ENCODE data around the gene FRK.
"Not testable (repeated sequence)": the region's sequence is repeated elsewhere in the genome, so short reads cannot be mapped to it uniquely, and the experiment has no call there.

FRK gene

GRCh38 chr6:116055513-116055912, 5.2 kb downstream of the FRK start:
- Histone ChIP-seq H3K27me3 (ENCODE audit: control insufficient read depth, insufficient read depth, low read length) (no peaks in the 10 kb centered on the region), H3K9ac (ENCODE audit: low read depth, low read length) (no peak overlapping the region), H3K27ac (ENCODE audit: low read depth, low read length) (no peak overlapping the region), H3K9me3 (ENCODE audit: control insufficient read depth, insufficient read depth, low read length) (no peaks in the 10 kb centered on the region), H3K4me1 (ENCODE audit: control insufficient read depth, insufficient read depth, low read length) (no peaks in the 10 kb centered on the region; the same call in 1 of the 2 replicates), H3K36me3 (ENCODE audit: control insufficient read depth, insufficient read depth, low read length) (no peaks in the 10 kb centered on the region), H3K4me3 (ENCODE audit: low read depth, low read length) (no peak overlapping the region)

GRCh38 chr6:116051244-116051643, 9.4 kb downstream of the FRK start:
- no peaks in the 10 kb centered on the region for H3K36me3 ChIP-seq (ENCODE audit: control insufficient read depth, insufficient read depth, low read length)
- no peak overlapping the region for H3K9ac ChIP-seq (ENCODE audit: low read depth, low read length)
- H3K27me3 ChIP-seq (ENCODE audit: control insufficient read depth, insufficient read depth, low read length) = no peaks in the 10 kb centered on the region
- H3K4me3 ChIP-seq (ENCODE audit: low read depth, low read length) = no peak overlapping the region
- H3K9me3 ChIP-seq (ENCODE audit: control insufficient read depth, insufficient read depth, low read length) = no peaks in the 10 kb centered on the region
- no peak overlapping the region for H3K27ac ChIP-seq (ENCODE audit: low read depth, low read length)
- H3K4me1 ChIP-seq (ENCODE audit: control insufficient read depth, insufficient read depth, low read length) = no peaks in the 10 kb centered on the region

DNA sequence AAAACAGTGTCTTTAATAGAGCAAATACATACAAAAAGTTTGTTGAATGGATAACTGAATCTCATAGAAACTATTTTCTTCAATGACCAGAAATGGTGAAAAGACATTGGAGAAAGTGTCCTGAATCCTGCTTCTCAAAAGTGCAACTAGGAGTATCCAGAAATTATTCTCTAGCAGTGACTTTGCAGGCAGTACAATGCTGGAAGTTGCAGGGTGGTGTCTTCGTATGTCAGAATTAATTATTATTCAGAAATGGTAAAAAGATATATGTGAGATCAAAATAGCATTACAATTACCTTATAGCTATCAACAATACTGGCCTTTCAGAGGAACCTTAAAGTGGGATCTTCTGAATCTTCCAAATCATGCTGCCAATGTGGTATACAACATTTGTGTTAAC, 10.0 kb downstream of the FRK start:
- no peaks in the 10 kb centered on the region for H3K9me3 ChIP-seq (ENCODE audit: control insufficient read depth, insufficient read depth, low read length)
- H3K36me3 ChIP-seq (ENCODE audit: control insufficient read depth, insufficient read depth, low read length) = no peaks in the 10 kb centered on the region
- H3K27ac ChIP-seq (ENCODE audit: low read depth, low read length) = no peak overlapping the region
- no peaks in the 10 kb centered on the region for H3K27me3 ChIP-seq (ENCODE audit: control insufficient read depth, insufficient read depth, low read length)
- no peaks in the 10 kb centered on the region for H3K4me1 ChIP-seq (ENCODE audit: control insufficient read depth, insufficient read depth, low read length)
- H3K9ac ChIP-seq (ENCODE audit: low read depth, low read length) = no peak overlapping the region
- no peak overlapping the region for H3K4me3 ChIP-seq (ENCODE audit: low read depth, low read length)

DNA sequence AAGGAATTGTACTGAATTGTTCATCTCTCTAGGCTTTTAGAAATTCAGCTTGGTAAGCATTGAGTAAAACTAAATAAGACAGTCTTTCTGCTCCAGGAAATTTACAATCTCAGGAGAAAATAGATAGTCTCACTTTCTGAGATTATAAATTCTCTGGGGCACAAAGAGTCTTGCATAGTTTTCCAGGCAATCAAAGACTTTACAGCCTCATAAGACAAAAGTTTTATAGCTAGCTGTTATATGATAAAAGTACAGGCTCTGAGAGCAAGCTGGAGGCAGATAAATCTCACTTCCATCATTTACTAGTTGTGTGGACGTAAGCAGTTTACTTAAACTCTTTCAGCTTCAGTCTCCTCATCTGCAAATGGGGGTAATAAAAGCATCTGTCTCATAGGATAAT, 11.4 kb downstream of the FRK start:
- Histone ChIP-seq H3K27me3 (ENCODE audit: control insufficient read depth, insufficient read depth, low read length) (no peaks in the 10 kb centered on the region), H3K36me3 (ENCODE audit: control insufficient read depth, insufficient read depth, low read length) (no peaks in the 10 kb centered on the region), H3K4me1 (ENCODE audit: control insufficient read depth, insufficient read depth, low read length) (no peaks in the 10 kb centered on the region), H3K4me3 (ENCODE audit: low read depth, low read length) (no peak overlapping the region), H3K9me3 (ENCODE audit: control insufficient read depth, insufficient read depth, low read length) (no peaks in the 10 kb centered on the region), H3K9ac (ENCODE audit: low read depth, low read length) (no peak overlapping the region), H3K27ac (ENCODE audit: low read depth, low read length) (no peak overlapping the region)

DNA sequence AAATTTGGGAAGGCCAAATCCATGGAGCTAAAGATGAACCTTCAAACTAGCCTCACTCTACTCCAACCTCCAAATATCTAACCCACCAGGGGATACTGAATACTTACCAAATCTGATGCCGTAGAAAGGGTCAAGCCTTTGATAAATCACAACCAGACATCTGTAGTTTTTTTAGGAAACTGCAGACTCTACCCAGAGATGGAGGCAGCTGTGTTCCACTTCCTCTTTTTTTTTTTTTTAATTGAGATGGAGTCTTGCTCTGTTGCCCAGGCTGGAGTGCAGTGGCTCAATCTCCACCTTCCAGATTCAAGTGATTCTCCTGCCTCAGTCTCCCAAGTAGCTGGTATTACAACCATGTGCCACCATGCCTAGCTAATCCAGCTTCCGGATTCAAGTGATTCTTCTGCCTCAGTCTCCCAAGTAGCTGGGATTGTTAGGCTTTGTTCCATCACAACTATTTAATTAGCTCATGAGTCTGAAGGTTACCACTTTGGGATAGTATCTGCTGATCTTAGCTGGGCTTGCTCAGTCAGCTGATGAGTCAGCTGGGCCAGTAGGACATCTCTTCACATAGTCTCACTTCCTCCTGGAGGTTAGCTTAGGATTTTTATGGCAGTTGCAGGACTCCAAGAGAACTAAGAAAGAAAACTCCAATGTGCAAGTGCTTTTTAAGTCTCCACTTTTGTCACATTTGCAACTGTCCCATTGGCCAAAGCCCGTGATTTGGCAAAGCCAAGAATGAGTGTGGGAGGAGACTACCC, 13.3 kb downstream of the FRK start:
- Histone ChIP-seq H3K9me3 (ENCODE audit: control insufficient read depth, insufficient read depth, low read length) (no peaks in the 10 kb centered on the region), H3K9ac (ENCODE audit: low read depth, low read length) (no peak overlapping the region), H3K4me1 (ENCODE audit: control insufficient read depth, insufficient read depth, low read length) (no peaks in the 10 kb centered on the region), H3K27me3 (ENCODE audit: control insufficient read depth, insufficient read depth, low read length) (no peaks in the 10 kb centered on the region), H3K36me3 (ENCODE audit: control insufficient read depth, insufficient read depth, low read length) (no peaks in the 10 kb centered on the region), H3K27ac (ENCODE audit: low read depth, low read length) (no peak overlapping the region), H3K4me3 (ENCODE audit: low read depth, low read length) (no peak overlapping the region)

GRCh38 chr6:116046737-116047136, 14.0 kb downstream of the FRK start:
- H3K4me1 ChIP-seq (ENCODE audit: control insufficient read depth, insufficient read depth, low read length) = no peaks in the 10 kb centered on the region
- H3K9me3 ChIP-seq (ENCODE audit: control insufficient read depth, insufficient read depth, low read length) = no peaks in the 10 kb centered on the region
- H3K9ac ChIP-seq (ENCODE audit: low read depth, low read length) = no peak overlapping the region
- no peak overlapping the region for H3K27ac ChIP-seq (ENCODE audit: low read depth, low read length)
- no peaks in the 10 kb centered on the region for H3K36me3 ChIP-seq (ENCODE audit: control insufficient read depth, insufficient read depth, low read length)
- no peaks in the 10 kb centered on the region for H3K27me3 ChIP-seq (ENCODE audit: control insufficient read depth, insufficient read depth, low read length)
- no peak overlapping the region for H3K4me3 ChIP-seq (ENCODE audit: low read depth, low read length)

DNA sequence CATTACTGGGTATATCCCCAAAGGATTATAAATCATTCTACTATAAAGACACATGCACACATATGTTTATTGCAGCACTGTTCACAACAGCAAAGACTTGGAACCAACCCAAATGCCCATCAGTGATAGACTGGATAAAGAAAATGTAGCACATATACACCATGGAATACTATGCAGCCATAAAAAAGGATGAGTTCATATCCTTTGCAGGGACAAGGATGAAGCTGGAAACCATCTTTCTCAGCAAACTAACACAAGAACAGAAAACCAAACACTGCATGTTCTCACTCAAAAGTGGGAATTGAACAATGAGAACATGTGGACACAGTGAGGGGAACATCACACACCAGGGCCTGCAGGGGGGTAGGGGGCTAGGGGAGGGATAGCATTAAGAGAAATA, 14.4 kb downstream of the FRK start:
- not testable (repeated sequence) for H3K36me3 ChIP-seq (ENCODE audit: control insufficient read depth, insufficient read depth, low read length); H3K4me3 ChIP-seq (ENCODE audit: low read depth, low read length); H3K4me1 ChIP-seq (ENCODE audit: control insufficient read depth, insufficient read depth, low read length); H3K27me3 ChIP-seq (ENCODE audit: control insufficient read depth, insufficient read depth, low read length); H3K27ac ChIP-seq (ENCODE audit: low read depth, low read length); H3K9ac ChIP-seq (ENCODE audit: low read depth, low read length); H3K9me3 ChIP-seq (ENCODE audit: control insufficient read depth, insufficient read depth, low read length)

DNA sequence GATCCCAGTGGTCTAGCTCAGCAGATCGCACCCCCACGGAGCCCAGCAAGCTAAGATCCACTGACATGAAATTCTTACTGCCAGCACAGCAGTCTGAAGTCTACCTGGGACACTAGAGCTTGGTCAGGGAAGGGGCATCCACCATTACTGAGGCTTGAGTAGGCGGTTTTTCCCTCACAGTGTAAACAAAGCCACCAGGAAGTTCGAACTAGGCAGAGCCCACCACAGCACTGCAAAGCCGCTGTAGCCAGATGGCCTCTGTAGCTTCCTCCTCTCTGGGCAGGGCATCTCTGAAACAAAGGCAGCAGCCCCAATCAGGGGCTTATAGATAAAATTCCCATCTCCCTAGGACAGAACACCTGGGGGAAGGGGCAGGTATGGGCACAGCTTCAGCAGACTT, 18.8 kb downstream of the FRK start:
- no peaks in the 10 kb centered on the region for H3K4me1 ChIP-seq (ENCODE audit: control insufficient read depth, insufficient read depth, low read length)
- H3K4me3 ChIP-seq (ENCODE audit: low read depth, low read length) = no peak overlapping the region
- no peak overlapping the region for H3K27ac ChIP-seq (ENCODE audit: low read depth, low read length)
- no peaks in the 10 kb centered on the region for H3K9me3 ChIP-seq (ENCODE audit: control insufficient read depth, insufficient read depth, low read length)
- H3K36me3 ChIP-seq (ENCODE audit: control insufficient read depth, insufficient read depth, low read length) = no peaks in the 10 kb centered on the region
- no peaks in the 10 kb centered on the region for H3K27me3 ChIP-seq (ENCODE audit: control insufficient read depth, insufficient read depth, low read length)
- no peak overlapping the region for H3K9ac ChIP-seq (ENCODE audit: low read depth, low read length)

DNA sequence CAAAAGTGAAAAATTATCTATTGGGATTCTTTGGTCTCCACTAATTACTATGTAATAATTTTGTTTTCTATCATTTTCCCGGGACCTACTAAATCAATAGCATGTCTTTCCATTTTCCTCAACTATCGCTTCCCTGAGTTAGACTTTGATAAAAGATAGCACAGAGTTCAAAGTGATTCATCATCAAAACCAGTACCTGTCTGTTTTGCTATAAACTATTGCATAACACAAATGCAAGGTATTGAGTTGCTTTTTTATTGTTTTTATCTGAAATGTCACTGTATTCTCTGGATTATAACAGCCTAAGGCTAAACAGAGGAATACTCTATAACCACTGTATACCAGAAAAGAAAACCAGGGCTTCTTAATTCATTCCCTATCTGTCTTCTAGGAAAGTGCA, 19.7 kb downstream of the FRK start:
- H3K4me1 ChIP-seq (ENCODE audit: control insufficient read depth, insufficient read depth, low read length) = no peaks in the 10 kb centered on the region
- H3K27ac ChIP-seq (ENCODE audit: low read depth, low read length) = no peak overlapping the region
- no peaks in the 10 kb centered on the region for H3K9me3 ChIP-seq (ENCODE audit: control insufficient read depth, insufficient read depth, low read length)
- no peaks in the 10 kb centered on the region for H3K36me3 ChIP-seq (ENCODE audit: control insufficient read depth, insufficient read depth, low read length)
- no peaks in the 10 kb centered on the region for H3K27me3 ChIP-seq (ENCODE audit: control insufficient read depth, insufficient read depth, low read length)
- H3K4me3 ChIP-seq (ENCODE audit: low read depth, low read length) = no peak overlapping the region
- no peak overlapping the region for H3K9ac ChIP-seq (ENCODE audit: low read depth, low read length)

- H3K27me3 ChIP-seq (ENCODE audit: control insufficient read depth, insufficient read depth, low read length) = no peaks in the 10 kb centered on the region
- H3K9ac ChIP-seq (ENCODE audit: low read depth, low read length) = no peak overlapping the region
- no peaks in the 10 kb centered on the region for H3K36me3 ChIP-seq (ENCODE audit: control insufficient read depth, insufficient read depth, low read length)
- H3K4me3 ChIP-seq (ENCODE audit: low read depth, low read length) = no peak overlapping the region
- no peaks in the 10 kb centered on the region for H3K4me1 ChIP-seq (ENCODE audit: control insufficient read depth, insufficient read depth, low read length)
- H3K9me3 ChIP-seq (ENCODE audit: control insufficient read depth, insufficient read depth, low read length) = no peaks in the 10 kb centered on the region
- no peak overlapping the region for H3K27ac ChIP-seq (ENCODE audit: low read depth, low read length)
These were observed 23.8 kb downstream of the FRK start for GRCh38 chr6:116036885-116037284.

GRCh38 chr6:116036075-116036773, 24.5 kb downstream of the FRK start:
- Histone ChIP-seq H3K4me1 (ENCODE audit: control insufficient read depth, insufficient read depth, low read length) (no peaks in the 10 kb centered on the region), H3K27ac (ENCODE audit: low read depth, low read length) (no peak overlapping the region), H3K4me3 (ENCODE audit: low read depth, low read length) (no peak overlapping the region), H3K9me3 (ENCODE audit: control insufficient read depth, insufficient read depth, low read length) (no peaks in the 10 kb centered on the region), H3K9ac (ENCODE audit: low read depth, low read length) (no peak overlapping the region), H3K27me3 (ENCODE audit: control insufficient read depth, insufficient read depth, low read length) (no peaks in the 10 kb centered on the region), H3K36me3 (ENCODE audit: control insufficient read depth, insufficient read depth, low read length) (no peaks in the 10 kb centered on the region)

All from HUES48 (cell line).